ENCODE results near the gene GDF10. TPM values are rescaled to one million over a fixed set of nuclear protein-coding genes. Genes with fewer than 3 reads are reported as not detected.

GDF10 gene
- total and polyA plus RNA-seq, 9 of the 15 experiments (the other 6 are each of a cell fraction or from before 2014, with no cell fraction given), result 0.03 to 0.20 (median 0.11) TPM; not detected in 6

DNA sequence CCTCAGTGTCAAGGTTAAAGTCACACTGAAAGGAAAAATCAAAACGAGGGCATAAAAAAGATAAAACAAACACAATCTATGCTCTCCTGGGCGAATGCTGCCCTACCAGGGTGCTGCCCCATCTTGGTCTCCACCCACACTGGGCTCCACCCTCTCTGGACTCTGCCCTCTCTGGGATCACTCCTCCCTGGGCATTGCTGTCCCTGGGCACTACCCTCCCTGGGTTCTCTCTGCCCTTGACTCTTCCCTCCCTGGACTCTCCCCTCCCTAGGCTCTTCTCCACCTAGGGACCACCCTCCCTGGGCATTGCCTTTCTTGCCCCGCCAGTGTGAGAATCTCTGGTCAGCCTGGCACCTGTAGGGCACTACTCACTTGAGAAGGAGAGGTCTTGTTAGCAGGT lies 30.8 kb downstream of the GDF10 start:
- no peak for FAIRE-seq
- CTCF ChIA-PET (ENCODE audit: low intra/inter-chr PET ratio), result no interaction called here
- no peak overlapping the region for H3K9ac ChIP-seq (ENCODE audit: insufficient read depth in 1 of 2, low read depth in 2 of 2, low read length in 2 of 2)
- H3K4me2 ChIP-seq (ENCODE audit: insufficient read depth, low read length), result no peak overlapping the region
- H3K9me1 ChIP-seq (ENCODE audit: control insufficient read depth, insufficient read depth, low read length), result no peaks in the 10 kb centered on the region
- intact Hi-C loops (cut with micrococcal nuclease) (no loop called here), in situ Hi-C loops (cut with MboI) (no loop called here)
- POLR2A ChIA-PET, result no interaction called here
- DNase-seq (ENCODE audit: extremely low read depth in 1 of 4, low spot score in 3 of 4), result no peak
- H3K27me3 ChIP-seq (ENCODE audit: control insufficient read depth in 2 of 2, insufficient read depth in 2 of 2, low read length in 2 of 2), result no peaks in the 10 kb centered on the region; a peak in 1 of 5 replicates
- 29% methylated on average over 3 of the region's 3 CpGs for WGBS (ENCODE audit: insufficient coverage, low coverage, missing lambda C conversion rate)
- H3K9me3 ChIP-seq (replicated peaks; ENCODE audit: control insufficient read depth, insufficient read depth, low read depth, low read length), result no peaks in the 10 kb centered on the region
- no peaks in the 10 kb centered on the region for H3K36me3 ChIP-seq (ENCODE audit: control insufficient read depth, insufficient read depth, low read length)
- H3K4me3 ChIP-seq, result no peak overlapping the region
- no peak for ATAC-seq
- H3K79me2 ChIP-seq (ENCODE audit: control insufficient read depth, insufficient read depth, low read length), result no peaks in the 10 kb centered on the region
- peaks cover 27 to 30% of the 10 kb centered on the region in 2 experiments for H3K4me1 ChIP-seq (replicated peaks in 1 of 2; ENCODE audit: control insufficient read depth in 2 of 2, insufficient read depth in 2 of 2, low read length in 2 of 2)
- no peak overlapping the region for H2AFZ ChIP-seq (ENCODE audit: low read depth, low read length)
- no peaks in the 10 kb centered on the region for H4K20me1 ChIP-seq (replicated peaks; ENCODE audit: control insufficient read depth, insufficient read depth, low read length)
- no TSS peak for BruUV-seq (replicated peaks)
- no peak overlapping the region for H3K27ac ChIP-seq (ENCODE audit: extremely low read depth, low read depth, low read length)
- TF ChIP-seq CHD2 (IDR thresholded peaks at IDR 0.05; ENCODE audit: low read depth, low read length) (no peak), KDM1A (IDR thresholded peaks at IDR 0.05) (no peak), NFXL1 (CRISPR knock-in tag; IDR thresholded peaks at IDR 0.05) (no peak), TAF9B (IDR thresholded peaks at IDR 0.05; ENCODE audit: partially characterized antibody) (no peak), ZBED1 (IDR thresholded peaks at IDR 0.05) (no peak), NCOA4 (IDR thresholded peaks at IDR 0.05; ENCODE audit: partially characterized antibody) (no peak), NFE2L1 (tag; IDR thresholded peaks at IDR 0.05; ENCODE audit: borderline replicate concordance, low read depth) (no peak), SNIP1 (IDR thresholded peaks at IDR 0.05; ENCODE audit: low read depth) (no peak), MED1 (CRISPR knock-in tag; IDR thresholded peaks at IDR 0.05; ENCODE audit: borderline replicate concordance) (no peak), KDM2B (CRISPR knock-in tag; IDR thresholded peaks at IDR 0.05) (no peak), FOXK2 (conservative IDR thresholded peaks at IDR 0.05 in 1 of 2, IDR thresholded peaks at IDR 0.05 in 1 of 2; ENCODE audit: low read depth in 2 of 2) (no peak)
- TF ChIP-seq, protein P1, sequence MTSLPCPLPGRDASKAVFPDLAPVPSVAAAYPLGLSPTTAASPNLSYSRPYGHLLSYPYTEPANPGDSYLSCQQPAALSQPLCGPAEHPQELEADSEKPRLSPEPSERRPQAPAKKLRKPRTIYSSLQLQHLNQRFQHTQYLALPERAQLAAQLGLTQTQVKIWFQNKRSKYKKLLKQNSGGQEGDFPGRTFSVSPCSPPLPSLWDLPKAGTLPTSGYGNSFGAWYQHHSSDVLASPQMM (CRISPR knock-in tag; IDR thresholded peaks at IDR 0.05), result no peak
- TF ChIP-seq, protein P2, sequence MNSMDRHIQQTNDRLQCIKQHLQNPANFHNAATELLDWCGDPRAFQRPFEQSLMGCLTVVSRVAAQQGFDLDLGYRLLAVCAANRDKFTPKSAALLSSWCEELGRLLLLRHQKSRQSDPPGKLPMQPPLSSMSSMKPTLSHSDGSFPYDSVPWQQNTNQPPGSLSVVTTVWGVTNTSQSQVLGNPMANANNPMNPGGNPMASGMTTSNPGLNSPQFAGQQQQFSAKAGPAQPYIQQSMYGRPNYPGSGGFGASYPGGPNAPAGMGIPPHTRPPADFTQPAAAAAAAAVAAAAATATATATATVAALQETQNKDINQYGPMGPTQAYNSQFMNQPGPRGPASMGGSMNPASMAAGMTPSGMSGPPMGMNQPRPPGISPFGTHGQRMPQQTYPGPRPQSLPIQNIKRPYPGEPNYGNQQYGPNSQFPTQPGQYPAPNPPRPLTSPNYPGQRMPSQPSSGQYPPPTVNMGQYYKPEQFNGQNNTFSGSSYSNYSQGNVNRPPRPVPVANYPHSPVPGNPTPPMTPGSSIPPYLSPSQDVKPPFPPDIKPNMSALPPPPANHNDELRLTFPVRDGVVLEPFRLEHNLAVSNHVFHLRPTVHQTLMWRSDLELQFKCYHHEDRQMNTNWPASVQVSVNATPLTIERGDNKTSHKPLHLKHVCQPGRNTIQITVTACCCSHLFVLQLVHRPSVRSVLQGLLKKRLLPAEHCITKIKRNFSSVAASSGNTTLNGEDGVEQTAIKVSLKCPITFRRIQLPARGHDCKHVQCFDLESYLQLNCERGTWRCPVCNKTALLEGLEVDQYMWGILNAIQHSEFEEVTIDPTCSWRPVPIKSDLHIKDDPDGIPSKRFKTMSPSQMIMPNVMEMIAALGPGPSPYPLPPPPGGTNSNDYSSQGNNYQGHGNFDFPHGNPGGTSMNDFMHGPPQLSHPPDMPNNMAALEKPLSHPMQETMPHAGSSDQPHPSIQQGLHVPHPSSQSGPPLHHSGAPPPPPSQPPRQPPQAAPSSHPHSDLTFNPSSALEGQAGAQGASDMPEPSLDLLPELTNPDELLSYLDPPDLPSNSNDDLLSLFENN (IDR thresholded peaks at IDR 0.05; ENCODE audit: low read depth in 2 of 2, low read length in 2 of 2), result no peak
- TF ChIP-seq, protein P3, sequence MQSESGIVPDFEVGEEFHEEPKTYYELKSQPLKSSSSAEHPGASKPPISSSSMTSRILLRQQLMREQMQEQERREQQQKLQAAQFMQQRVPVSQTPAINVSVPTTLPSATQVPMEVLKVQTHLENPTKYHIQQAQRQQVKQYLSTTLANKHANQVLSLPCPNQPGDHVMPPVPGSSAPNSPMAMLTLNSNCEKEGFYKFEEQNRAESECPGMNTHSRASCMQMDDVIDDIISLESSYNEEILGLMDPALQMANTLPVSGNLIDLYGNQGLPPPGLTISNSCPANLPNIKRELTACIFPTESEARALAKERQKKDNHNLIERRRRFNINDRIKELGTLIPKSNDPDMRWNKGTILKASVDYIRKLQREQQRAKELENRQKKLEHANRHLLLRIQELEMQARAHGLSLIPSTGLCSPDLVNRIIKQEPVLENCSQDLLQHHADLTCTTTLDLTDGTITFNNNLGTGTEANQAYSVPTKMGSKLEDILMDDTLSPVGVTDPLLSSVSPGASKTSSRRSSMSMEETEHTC (IDR thresholded peaks at IDR 0.05), result no peak
- TF ChIP-seq, protein P4, sequence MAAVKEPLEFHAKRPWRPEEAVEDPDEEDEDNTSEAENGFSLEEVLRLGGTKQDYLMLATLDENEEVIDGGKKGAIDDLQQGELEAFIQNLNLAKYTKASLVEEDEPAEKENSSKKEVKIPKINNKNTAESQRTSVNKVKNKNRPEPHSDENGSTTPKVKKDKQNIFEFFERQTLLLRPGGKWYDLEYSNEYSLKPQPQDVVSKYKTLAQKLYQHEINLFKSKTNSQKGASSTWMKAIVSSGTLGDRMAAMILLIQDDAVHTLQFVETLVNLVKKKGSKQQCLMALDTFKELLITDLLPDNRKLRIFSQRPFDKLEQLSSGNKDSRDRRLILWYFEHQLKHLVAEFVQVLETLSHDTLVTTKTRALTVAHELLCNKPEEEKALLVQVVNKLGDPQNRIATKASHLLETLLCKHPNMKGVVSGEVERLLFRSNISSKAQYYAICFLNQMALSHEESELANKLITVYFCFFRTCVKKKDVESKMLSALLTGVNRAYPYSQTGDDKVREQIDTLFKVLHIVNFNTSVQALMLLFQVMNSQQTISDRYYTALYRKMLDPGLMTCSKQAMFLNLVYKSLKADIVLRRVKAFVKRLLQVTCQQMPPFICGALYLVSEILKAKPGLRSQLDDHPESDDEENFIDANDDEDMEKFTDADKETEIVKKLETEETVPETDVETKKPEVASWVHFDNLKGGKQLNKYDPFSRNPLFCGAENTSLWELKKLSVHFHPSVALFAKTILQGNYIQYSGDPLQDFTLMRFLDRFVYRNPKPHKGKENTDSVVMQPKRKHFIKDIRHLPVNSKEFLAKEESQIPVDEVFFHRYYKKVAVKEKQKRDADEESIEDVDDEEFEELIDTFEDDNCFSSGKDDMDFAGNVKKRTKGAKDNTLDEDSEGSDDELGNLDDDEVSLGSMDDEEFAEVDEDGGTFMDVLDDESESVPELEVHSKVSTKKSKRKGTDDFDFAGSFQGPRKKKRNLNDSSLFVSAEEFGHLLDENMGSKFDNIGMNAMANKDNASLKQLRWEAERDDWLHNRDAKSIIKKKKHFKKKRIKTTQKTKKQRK (IDR thresholded peaks at IDR 0.05; ENCODE audit: borderline replicate concordance, low read depth, low read length), result no peak

Data from K562 (cell line).